KG1 (cell line): ENCODE results near the gene CMTM8.
"Not testable (repeated sequence)": the region's sequence is repeated elsewhere in the genome, so short reads cannot be mapped to it uniquely, and the experiment has no call there.

Experiments
- DNase-seq: peaks from one replicate; lab custom pipeline; 2025; lab: John Stamatoyannopoulos, UW

Gene CMTM8

GRCh38 chr3:32381922-32382321, 143.4 kb downstream of the CMTM8 start:
- no peak for DNase-seq

GRCh38 chr3:32383136-32383711, 144.7 kb downstream of the CMTM8 start:
- DNase-seq = no peak

GRCh38 chr3:32384938-32385337, 146.5 kb downstream of the CMTM8 start:
- no peak for DNase-seq

GRCh38 chr3:32387512-32387911, 149.0 kb downstream of the CMTM8 start:
- DNase-seq = no peak

GRCh38 chr3:32389577-32389976, 151.1 kb downstream of the CMTM8 start:
- DNase-seq = not testable (repeated sequence)

- no peak for DNase-seq
Observed at GRCh38 chr3:32391643-32392535, 153.4 kb downstream of the CMTM8 start, which contains the start of gene CMTM7. Gene CMTM7, plus strand, starts transcription at chr3:32391853. Its CDS starts 54 bp downstream, at chr3:32391907.

GRCh38 chr3:32392536-32393302, 154.2 kb downstream of the CMTM8 start:
- no peak for DNase-seq

GRCh38 chr3:32395496-32395895, 157.0 kb downstream of the CMTM8 start:
- DNase-seq = no peak

GRCh38 chr3:32397941-32398340, 159.5 kb downstream of the CMTM8 start:
- DNase-seq = no peak

- DNase-seq = no peak
Observed at GRCh38 chr3:32398531-32398930, 160.1 kb downstream of the CMTM8 start.

GRCh38 chr3:32399030-32399620, 160.6 kb downstream of the CMTM8 start:
- DNase-seq = peak; percentile 47

GRCh38 chr3:32401126-32401525, 162.6 kb downstream of the CMTM8 start:
- DNase-seq = no peak

- peak; percentile 61 for DNase-seq
Observed at GRCh38 chr3:32401556-32402081, 163.1 kb downstream of the CMTM8 start.

GRCh38 chr3:32403663-32404062, 165.2 kb downstream of the CMTM8 start:
- no peak for DNase-seq

- DNase-seq = no peak
Observed at GRCh38 chr3:32404714-32405113, 166.2 kb downstream of the CMTM8 start.

- DNase-seq = no peak
Observed at GRCh38 chr3:32405155-32405554, 166.7 kb downstream of the CMTM8 start.

GRCh38 chr3:32405711-32406323, 167.3 kb downstream of the CMTM8 start:
- DNase-seq = no peak

- DNase-seq = no peak
Observed at GRCh38 chr3:32406486-32407408, 168.3 kb downstream of the CMTM8 start.

GRCh38 chr3:32410367-32411246, 172.1 kb downstream of the CMTM8 start:
- no peak for DNase-seq
